ENCODE measurements around the gene TMEM98.
A peak's percentile ranks its signal among the peaks of the same experiment; 100 is the strongest.

TMEM98 gene

GRCh38 chr17:32927201-32927723 is 691 bp upstream of the TMEM98 start:
- Mint-ChIP-seq H3K36me3 (ENCODE audit: low read depth) (peaks cover 8% of the 10 kb centered on the region), H3K9me3 (no peaks in the 10 kb centered on the region), H3K4me1 (no peaks in the 10 kb centered on the region), H3K4me3 (peak overlapping the region; percentile 84 to 92 (median 91)), H3K27ac (peak overlapping the region; percentile 84 to 93 (median 87)), H3K27me3 (ENCODE audit: low read depth) (no peaks in the 10 kb centered on the region)
- no peak for TF ChIP-seq CTCF (IDR thresholded peaks at IDR 0.05; ENCODE audit: unreplicated experiment in 3 of 3)

DNA sequence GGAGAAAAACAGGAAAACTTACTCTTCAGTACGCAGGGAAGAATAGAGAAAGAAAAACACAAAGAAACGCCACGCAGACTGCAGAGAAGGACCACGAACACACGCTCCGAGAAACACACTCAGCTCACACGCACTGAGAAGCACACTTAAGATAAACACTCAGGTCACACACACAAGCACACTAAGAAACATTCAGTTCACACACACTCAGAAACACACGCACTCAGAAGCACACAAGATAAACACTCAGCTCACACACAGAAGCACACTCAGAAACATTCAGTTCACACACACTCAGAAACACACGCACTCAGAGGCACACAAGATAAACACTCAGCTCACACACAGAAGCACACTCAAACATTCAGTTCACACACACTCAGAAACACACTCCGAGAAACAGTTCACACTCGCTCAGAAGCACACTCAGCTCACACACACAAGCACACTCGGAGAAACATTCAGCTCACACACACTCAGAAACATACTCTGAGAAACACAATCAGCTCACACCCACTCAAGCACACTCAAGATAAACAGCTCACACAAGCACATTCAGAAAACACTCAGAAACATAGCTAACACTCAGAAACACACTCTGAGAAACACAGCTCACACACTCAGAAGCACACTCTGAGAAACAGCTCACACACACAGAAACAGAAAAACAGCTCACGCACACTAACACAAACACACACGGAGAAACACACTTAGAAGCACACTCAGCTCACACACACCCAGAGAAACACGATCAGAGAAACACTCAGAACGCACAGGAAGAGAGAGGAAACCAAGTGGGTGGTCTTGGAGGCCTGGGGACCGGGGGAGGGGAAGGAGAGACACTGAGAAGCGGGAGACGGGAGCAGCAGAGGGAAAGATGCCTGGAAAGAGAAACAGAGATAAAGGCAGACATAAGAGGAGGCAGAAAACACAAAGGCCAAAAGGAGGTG is 908 bp downstream of the TMEM98 start:
- H3K27me3 Mint-ChIP-seq (ENCODE audit: low read depth) = no peaks in the 10 kb centered on the region
- H3K9me3 Mint-ChIP-seq = no peaks in the 10 kb centered on the region
- H3K36me3 Mint-ChIP-seq (ENCODE audit: low read depth) = peaks cover 21% of the 10 kb centered on the region
- no peaks in the 10 kb centered on the region for H3K4me1 Mint-ChIP-seq
- H3K27ac Mint-ChIP-seq = no peak overlapping the region
- no peak overlapping the region for H3K4me3 Mint-ChIP-seq
- TF ChIP-seq CTCF (IDR thresholded peaks at IDR 0.05; ENCODE audit: unreplicated experiment in 3 of 3) = no peak

GRCh38 chr17:32929588-32929987 is 1.6 kb downstream of the TMEM98 start:
- Mint-ChIP-seq H3K36me3 (ENCODE audit: low read depth) (peaks cover 28% of the 10 kb centered on the region), H3K4me3 (no peak overlapping the region), H3K4me1 (no peaks in the 10 kb centered on the region), H3K9me3 (no peaks in the 10 kb centered on the region), H3K27me3 (ENCODE audit: low read depth) (no peaks in the 10 kb centered on the region), H3K27ac (peak overlapping the region in 1 of 3 experiments; percentile 84)
- no peak for TF ChIP-seq CTCF (IDR thresholded peaks at IDR 0.05; ENCODE audit: unreplicated experiment in 3 of 3)

- Mint-ChIP-seq H3K9me3 (no peaks in the 10 kb centered on the region), H3K4me1 (no peaks in the 10 kb centered on the region)
These were observed 2.6 kb downstream of the TMEM98 start for GRCh38 chr17:32930512-32930911.

GRCh38 chr17:32931686-32932085 is 3.7 kb downstream of the TMEM98 start:
- H3K4me3 Mint-ChIP-seq = peak overlapping the region in 1 of 3 experiments; percentile 15
- no peak for TF ChIP-seq CTCF (IDR thresholded peaks at IDR 0.05; ENCODE audit: unreplicated experiment in 3 of 3)
- H3K36me3 Mint-ChIP-seq (ENCODE audit: low read depth) = peaks cover 47% of the 10 kb centered on the region
- H3K9me3 Mint-ChIP-seq = no peaks in the 10 kb centered on the region
- no peaks in the 10 kb centered on the region for H3K27me3 Mint-ChIP-seq (ENCODE audit: low read depth)
- no peak overlapping the region for H3K27ac Mint-ChIP-seq
- peaks cover 2% of the 10 kb centered on the region for H3K4me1 Mint-ChIP-seq

More at GRCh38 chr17:32930512-32930911, 2.6 kb downstream of the TMEM98 start:
- Mint-ChIP-seq H3K27ac (no peak overlapping the region), H3K4me3 (peak overlapping the region in 1 of 3 experiments; percentile 12), H3K27me3 (ENCODE audit: low read depth) (no peaks in the 10 kb centered on the region), H3K36me3 (ENCODE audit: low read depth) (peaks cover 37% of the 10 kb centered on the region)
- no peak for TF ChIP-seq CTCF (IDR thresholded peaks at IDR 0.05; ENCODE audit: unreplicated experiment in 3 of 3)

Data from nephron (organoid).